ENCODE measurements around the gene CIC.
"Not testable (repeated sequence)": the region's sequence is repeated elsewhere in the genome, so short reads cannot be mapped to it uniquely, and the experiment has no call there.

CIC gene

GRCh38 chr19:42255766-42256745 lies 13.0 kb upstream of the CIC start:
- DNase-seq = no peak

- DNase-seq = not testable (repeated sequence)
Measured at GRCh38 chr19:42257842-42258241, 11.2 kb upstream of the CIC start.

- DNase-seq = no peak
Measured at GRCh38 chr19:42261763-42262162, 7.3 kb upstream of the CIC start.

GRCh38 chr19:42266105-42266504 lies 2.9 kb upstream of the CIC start:
- not testable (repeated sequence) for DNase-seq

- DNase-seq = not testable (repeated sequence)
Measured at GRCh38 chr19:42266928-42267603, 2.0 kb upstream of the CIC start.

GRCh38 chr19:42267644-42268141 lies 1.4 kb upstream of the CIC start:
- DNase-seq = no peak

GRCh38 chr19:42268142-42268703 lies 829 bp upstream of the CIC start:
- DNase-seq = peak; percentile 97 to 99

GRCh38 chr19:42269478-42270345 lies 660 bp downstream of the CIC start:
- DNase-seq = no peak

- DNase-seq = peak; percentile 73 to 78
Measured at GRCh38 chr19:42270346-42271044, 1.4 kb downstream of the CIC start.

GRCh38 chr19:42271045-42271419 lies 2.0 kb downstream of the CIC start:
- no peak for DNase-seq

- DNase-seq = no peak
Measured at GRCh38 chr19:42271861-42272534, 2.9 kb downstream of the CIC start.

GRCh38 chr19:42272535-42272897 lies 3.5 kb downstream of the CIC start:
- DNase-seq = no peak

- no peak for DNase-seq
Measured at GRCh38 chr19:42272989-42273406, 3.9 kb downstream of the CIC start.

GRCh38 chr19:42273407-42274064 lies 4.5 kb downstream of the CIC start:
- no peak for DNase-seq

GRCh38 chr19:42274065-42274682 lies 5.1 kb downstream of the CIC start:
- no peak for DNase-seq

GRCh38 chr19:42275103-42275502 lies 6.1 kb downstream of the CIC start:
- DNase-seq = no peak

- DNase-seq = no peak
Measured at GRCh38 chr19:42275517-42275916, 6.5 kb downstream of the CIC start.

- DNase-seq = no peak
Measured at GRCh38 chr19:42276284-42276683, 7.2 kb downstream of the CIC start.

GRCh38 chr19:42276821-42277220 lies 7.8 kb downstream of the CIC start:
- peak; percentile 50 to 58 for DNase-seq

- DNase-seq = no peak
Measured at GRCh38 chr19:42277821-42278451, 8.9 kb downstream of the CIC start.
